GM23248 (cell line): ENCODE data around the gene VAMP7.
"Not testable (repeated sequence)": the region's sequence is repeated elsewhere in the genome, so short reads cannot be mapped to it uniquely, and the experiment has no call there.

Experiments
- EZH2 ChIP-seq: fragments of 200-600 bp; sonication (generic); IDR thresholded peaks from 2 replicates; pipeline ENCODE4 v1.6.1; 2018; ENCODE audit warnings: antibody characterized with exemption, mild to moderate bottlenecking; ENCODE audit not compliant: insufficient read depth, poor library complexity, severe bottlenecking
- EZH2phosphoT487 ChIP-seq: fragments of 200-600 bp; sonication (generic); IDR thresholded peaks from 2 replicates; pipeline ENCODE4 v1.6.1; 2018; ENCODE audit warnings: antibody characterized with exemption, moderate library complexity, mild to moderate bottlenecking, low read depth; ENCODE audit not compliant: insufficient read depth

DNA sequence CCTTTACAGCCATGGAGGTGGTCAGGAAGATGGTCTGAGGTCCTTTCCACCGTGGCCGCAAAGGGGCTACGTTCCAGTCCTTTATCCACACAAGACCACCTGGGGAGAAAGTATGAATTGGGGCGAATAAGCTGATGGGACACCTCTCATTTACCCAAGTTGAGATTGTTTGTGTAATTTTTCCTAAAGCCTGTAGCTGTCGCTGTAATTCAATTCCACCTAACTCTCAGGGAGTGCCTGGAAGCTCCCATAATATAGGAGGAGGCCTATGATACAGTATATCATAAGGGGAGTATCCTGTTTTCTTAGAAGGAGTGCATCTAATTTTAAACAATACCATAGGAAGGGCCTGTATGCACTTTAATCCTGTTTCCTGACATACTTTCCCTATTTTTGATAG, 90.5 kb downstream of the VAMP7 start:
- not testable (repeated sequence) for TF ChIP-seq EZH2, EZH2phosphoT487
